GM18909 (cell line): ENCODE results near the gene IFITM2.
"Not testable (repeated sequence)": the region's sequence is repeated elsewhere in the genome, so short reads cannot be mapped to it uniquely, and the experiment has no call there.

Source experiments
- ATAC-seq: cut with Tn5 transposase; IDR thresholded peaks from one replicate; pipeline ENCODE4 v1.9.1; 2021; ENCODE audit warnings: mild to moderate bottlenecking; ENCODE audit not compliant: unreplicated experiment, poor library complexity

Gene IFITM2

GRCh38 chr11:319121-319887 is 11.7 kb downstream of the IFITM2 start:
- ATAC-seq: peak; percentile 18

- not testable (repeated sequence) for ATAC-seq
Measured at GRCh38 chr11:319888-320273, 12.3 kb downstream of the IFITM2 start.

- ATAC-seq: no peak
Measured at GRCh38 chr11:324156-324555, 16.5 kb downstream of the IFITM2 start.

GRCh38 chr11:324593-325517 is 17.2 kb downstream of the IFITM2 start:
- not testable (repeated sequence) for ATAC-seq

- no peak for ATAC-seq
Measured at GRCh38 chr11:325796-326591, 18.4 kb downstream of the IFITM2 start.

GRCh38 chr11:326592-326841 is 18.9 kb downstream of the IFITM2 start:
- no peak for ATAC-seq

GRCh38 chr11:326842-327580 is 19.4 kb downstream of the IFITM2 start:
- peak; percentile 64 for ATAC-seq

GRCh38 chr11:327581-327923 is 19.9 kb downstream of the IFITM2 start:
- ATAC-seq: no peak

GRCh38 chr11:328012-328411 is 20.4 kb downstream of the IFITM2 start:
- no peak for ATAC-seq

- not testable (repeated sequence) for ATAC-seq
Measured at GRCh38 chr11:328516-329100, 21.0 kb downstream of the IFITM2 start.

GRCh38 chr11:329886-330253 is 22.3 kb downstream of the IFITM2 start:
- ATAC-seq: no peak

- ATAC-seq: no peak
Measured at GRCh38 chr11:330307-330693, 22.7 kb downstream of the IFITM2 start.

GRCh38 chr11:330694-331357 is 23.2 kb downstream of the IFITM2 start:
- ATAC-seq: no peak

GRCh38 chr11:331358-332060 is 23.9 kb downstream of the IFITM2 start:
- no peak for ATAC-seq

GRCh38 chr11:332651-333480 is 25.2 kb downstream of the IFITM2 start:
- no peak for ATAC-seq

GRCh38 chr11:333616-334263 is 26.1 kb downstream of the IFITM2 start:
- ATAC-seq: not testable (repeated sequence)

GRCh38 chr11:334264-334994 is 26.8 kb downstream of the IFITM2 start:
- no peak for ATAC-seq
